Panc1 (cell line): ENCODE results near the gene SMTNL1. TPM values are rescaled to one million over a fixed set of nuclear protein-coding genes. Genes with fewer than 3 reads are reported as not detected.

Experiments
- ATAC-seq: fragments of 200-7000 bp; cut with Tn5 transposase; 2 replicates; pipeline ENCODE4 v1.9.1; 2020; ENCODE audit warnings: mild to moderate bottlenecking, moderate library complexity
- BruUV-seq: library from RNA; stranded (reverse); fragments of 400-500 nt; replicated peaks from 2 replicates; lab custom pipeline; 2021; lab: Mats Ljungman, UMichigan
- CTCF ChIA-PET: fragments of 300-600 bp; sonication (Branson Sonifier 250); formaldehyde crosslinking; loops from one replicate; lab custom pipeline; 2022; ENCODE audit warnings: antibody characterized with exemption; lab: Charles Lee
- POLR2A ChIA-PET: fragments of 300-600 bp; sonication (Branson Sonifier 250); formaldehyde crosslinking; loops from one replicate; lab custom pipeline; 2022; ENCODE audit warnings: antibody characterized with exemption; lab: Charles Lee
- DNase-seq: peaks from one replicate; pipeline ENCODE4 v3.0.0-alpha.2; 2010; ENCODE audit warnings: low read depth, low spot score
- H3K27ac ChIP-seq: 2 replicates; pipeline ENCODE4 v1.5.1; 2011; ENCODE audit warnings: mild to moderate bottlenecking, low read length, inconsistent platforms
- H3K27me3 ChIP-seq: fragments of 200-500 bp; sonication (Bioruptor generic); 2 replicates; pipeline ENCODE4 v1.6.0; 2014; ENCODE audit warnings: low read length, inconsistent platforms; ENCODE audit not compliant: control insufficient read depth, insufficient read depth
- H3K36me3 ChIP-seq: fragments of 200-500 bp; sonication (Bioruptor generic); 2 replicates; pipeline ENCODE4 v1.5.1; 2014; ENCODE audit warnings: inconsistent platforms, mild to moderate bottlenecking, low read length, moderate library complexity; ENCODE audit not compliant: control insufficient read depth, insufficient read depth
- H3K4me1 ChIP-seq: 2 replicates; pipeline ENCODE4 v1.5.1; 2011; ENCODE audit warnings: inconsistent platforms, mild to moderate bottlenecking, low read length, moderate library complexity; ENCODE audit not compliant: control insufficient read depth, insufficient read depth
- H3K4me3 ChIP-seq, 2 experiments: 2 replicates each; pipeline ENCODE4 v1.5.1; 2011 to 2012; ENCODE audit warnings: low read depth in 2 of 2, low read length in 2 of 2, mild to moderate bottlenecking in 2 of 2, inconsistent platforms in 1 of 2, moderate library complexity in 1 of 2
- H3K9me3 ChIP-seq: fragments of 200-500 bp; sonication (Bioruptor generic); 2 replicates; pipeline ENCODE4 v1.5.1; 2014; ENCODE audit warnings: low read depth, mild to moderate bottlenecking, inconsistent platforms, low read length, moderate library complexity; ENCODE audit not compliant: control insufficient read depth, insufficient read depth
- POLR2AphosphoS5 ChIP-seq: IDR thresholded peaks from 2 replicates; pipeline ENCODE4 v1.6.1; 2012; ENCODE audit warnings: mild to moderate bottlenecking, low read depth, low read length, moderate library complexity
- TCF7L2 ChIP-seq: IDR thresholded peaks from 2 replicates; pipeline ENCODE4 v1.6.1; 2011; ENCODE audit warnings: mild to moderate bottlenecking, low read depth, low read length, inconsistent platforms
- in situ Hi-C: cut with HindIII; loops from 2 replicates; pipeline ENCODE4 v1.10.0; 2016; ENCODE audit warnings: low sequenced_read_pairs, low pct_unique_long_range_greater_than_20kb
- intact Hi-C: fragments of 100-400 bp; cut with micrococcal nuclease; formaldehyde crosslinking; loops from one replicate; pipeline ENCODE4 v1.10.0; 2022; ENCODE audit not compliant: unreplicated experiment
- total RNA-seq: library from RNA; stranded (reverse); gene quantifications from one replicate; pipeline ENCODE4 v1.2.1, GENCODE V29; 2021; ENCODE audit not compliant: unreplicated experiment
- TF ChIP-seq, protein P1 (sequence below), 2 experiments: IDR thresholded peaks; 2 replicates each; pipeline ENCODE4 v1.6.1; 2011 to 2012; ENCODE audit warnings: low read depth in 2 of 2, control low read depth in 1 of 2, low read length in 1 of 2, mild to moderate bottlenecking in 1 of 2, moderate library complexity in 1 of 2; ENCODE audit not compliant: insufficient read depth in 1 of 2
- TF ChIP-seq, protein P2 (sequence below): fragments of 450-650 bp; IDR thresholded peaks from 2 replicates; pipeline ENCODE4 v1.5.1; 2017; ENCODE audit warnings: mild to moderate bottlenecking

Gene SMTNL1
- total RNA-seq, 1 experiment from 2014 or later: not detected

DNA sequence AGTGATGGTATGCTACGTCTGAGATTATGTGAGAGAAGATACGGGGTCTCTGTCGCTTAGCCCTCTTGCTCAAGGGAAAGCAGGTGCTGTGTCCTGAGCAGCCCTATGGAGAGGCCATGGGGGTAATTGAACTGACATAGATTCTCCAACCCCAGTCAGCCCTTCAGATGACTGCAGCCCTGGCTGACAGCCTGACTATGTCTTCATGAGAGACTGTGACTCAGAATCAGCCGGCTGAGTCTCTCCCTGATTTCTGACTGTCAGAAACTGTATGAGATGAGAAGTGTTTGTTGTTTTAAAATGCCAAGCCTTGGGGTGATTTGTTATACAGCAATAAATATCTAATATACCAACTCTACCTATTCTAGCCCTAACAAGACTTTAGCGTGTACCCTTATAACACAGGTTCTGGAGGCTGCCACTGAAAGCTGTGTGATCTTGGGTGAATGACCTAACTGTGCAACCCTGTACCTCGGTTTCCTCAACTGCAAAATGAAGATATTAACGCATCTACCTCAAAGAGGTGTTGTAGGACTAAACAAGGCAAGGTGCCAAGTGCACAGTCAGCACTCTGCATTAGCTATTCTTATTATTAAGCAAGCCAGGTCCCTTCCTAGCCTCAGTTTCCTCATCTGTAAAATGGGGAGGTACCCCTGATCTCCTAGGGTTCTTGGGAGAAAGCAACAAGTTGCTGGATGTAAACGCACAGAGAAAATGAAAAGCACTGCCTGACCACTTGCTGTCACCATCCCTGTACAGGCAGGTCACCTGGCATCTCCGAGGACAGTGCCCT is 46.7 kb upstream of the SMTNL1 start:
- in situ Hi-C loops: no loop called here
- intact Hi-C loops: loop anchor here (5.0 kb wide), 1 partner anchor 37 kb away; no protein-coding TSS in a partner anchor
- Histone ChIP-seq H3K9me3 (no peaks in the 10 kb centered on the region), H3K4me1 (no peaks in the 10 kb centered on the region), H3K4me3 (no peak overlapping the region), H3K36me3 (no peaks in the 10 kb centered on the region), H3K27me3 (no peaks in the 10 kb centered on the region), H3K27ac (no peak overlapping the region)
- ChIA-PET CTCF (interaction anchor here (0.6 kb wide), 1 partner anchor 70 kb away, joined by 3 read pairs; no protein-coding TSS in a partner anchor), POLR2A (no interaction called here)
- DNase-seq (no peak), ATAC-seq (no peak)
- BruUV-seq: no TSS peak
- no peak for TF ChIP-seq TCF7L2
- TF ChIP-seq POLR2AphosphoS5: no peak
- TF ChIP-seq, protein P1, sequence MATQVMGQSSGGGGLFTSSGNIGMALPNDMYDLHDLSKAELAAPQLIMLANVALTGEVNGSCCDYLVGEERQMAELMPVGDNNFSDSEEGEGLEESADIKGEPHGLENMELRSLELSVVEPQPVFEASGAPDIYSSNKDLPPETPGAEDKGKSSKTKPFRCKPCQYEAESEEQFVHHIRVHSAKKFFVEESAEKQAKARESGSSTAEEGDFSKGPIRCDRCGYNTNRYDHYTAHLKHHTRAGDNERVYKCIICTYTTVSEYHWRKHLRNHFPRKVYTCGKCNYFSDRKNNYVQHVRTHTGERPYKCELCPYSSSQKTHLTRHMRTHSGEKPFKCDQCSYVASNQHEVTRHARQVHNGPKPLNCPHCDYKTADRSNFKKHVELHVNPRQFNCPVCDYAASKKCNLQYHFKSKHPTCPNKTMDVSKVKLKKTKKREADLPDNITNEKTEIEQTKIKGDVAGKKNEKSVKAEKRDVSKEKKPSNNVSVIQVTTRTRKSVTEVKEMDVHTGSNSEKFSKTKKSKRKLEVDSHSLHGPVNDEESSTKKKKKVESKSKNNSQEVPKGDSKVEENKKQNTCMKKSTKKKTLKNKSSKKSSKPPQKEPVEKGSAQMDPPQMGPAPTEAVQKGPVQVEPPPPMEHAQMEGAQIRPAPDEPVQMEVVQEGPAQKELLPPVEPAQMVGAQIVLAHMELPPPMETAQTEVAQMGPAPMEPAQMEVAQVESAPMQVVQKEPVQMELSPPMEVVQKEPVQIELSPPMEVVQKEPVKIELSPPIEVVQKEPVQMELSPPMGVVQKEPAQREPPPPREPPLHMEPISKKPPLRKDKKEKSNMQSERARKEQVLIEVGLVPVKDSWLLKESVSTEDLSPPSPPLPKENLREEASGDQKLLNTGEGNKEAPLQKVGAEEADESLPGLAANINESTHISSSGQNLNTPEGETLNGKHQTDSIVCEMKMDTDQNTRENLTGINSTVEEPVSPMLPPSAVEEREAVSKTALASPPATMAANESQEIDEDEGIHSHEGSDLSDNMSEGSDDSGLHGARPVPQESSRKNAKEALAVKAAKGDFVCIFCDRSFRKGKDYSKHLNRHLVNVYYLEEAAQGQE (IDR thresholded peaks at IDR 0.05; ENCODE audit: insufficient read depth in 1 of 2, low read depth in 2 of 2, low read length in 1 of 2): no peak

DNA sequence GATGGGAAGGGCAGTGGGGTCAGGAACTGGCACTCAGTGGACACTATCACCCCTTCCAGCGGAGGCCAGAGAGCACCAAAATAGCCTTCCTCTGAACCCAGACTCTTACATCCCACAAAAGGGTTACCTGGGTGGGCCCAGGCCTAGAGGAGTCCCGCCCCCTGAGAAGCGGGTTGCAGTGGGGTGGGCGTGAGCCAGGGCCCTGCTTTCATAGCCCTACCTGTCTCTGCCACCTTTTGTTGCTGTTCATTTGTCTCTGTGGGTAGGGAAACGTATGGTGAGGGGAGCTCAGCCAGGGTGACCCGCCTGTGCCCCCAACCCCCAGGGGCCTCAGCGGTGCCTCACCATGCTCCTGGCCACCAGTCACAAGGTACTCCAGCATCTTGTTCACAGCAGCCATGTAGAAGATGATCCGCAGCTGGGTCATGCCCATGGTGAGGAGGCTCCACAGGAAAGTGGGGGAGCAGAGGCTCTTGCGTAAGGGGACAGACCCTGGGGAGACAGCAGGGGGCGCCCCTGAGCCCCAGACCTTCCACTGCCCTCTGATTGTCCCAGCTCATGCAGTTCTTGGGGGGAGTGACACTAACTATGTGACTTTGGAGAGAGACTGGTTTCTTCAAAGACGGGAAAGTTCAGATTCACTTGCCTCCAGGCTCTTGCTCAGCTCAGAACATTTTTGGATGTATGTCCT is 45.9 kb upstream of the SMTNL1 start:
- in situ Hi-C loops: no loop called here
- CTCF ChIA-PET: interaction anchor here (0.6 to 1.0 kb wide), 6 partner anchors 21 to 193 kb away, joined by 3 to 4 read pairs (median 3); partner anchors contain the start of gene SLC43A1

More for the DNA sequence above, 45.9 kb upstream of the SMTNL1 start:
- Histone ChIP-seq H3K27me3 (no peaks in the 10 kb centered on the region), H3K36me3 (no peaks in the 10 kb centered on the region), H3K4me3 (no peak overlapping the region), H3K27ac (no peak overlapping the region), H3K4me1 (no peaks in the 10 kb centered on the region), H3K9me3 (no peaks in the 10 kb centered on the region)
- TF ChIP-seq, protein P2, sequence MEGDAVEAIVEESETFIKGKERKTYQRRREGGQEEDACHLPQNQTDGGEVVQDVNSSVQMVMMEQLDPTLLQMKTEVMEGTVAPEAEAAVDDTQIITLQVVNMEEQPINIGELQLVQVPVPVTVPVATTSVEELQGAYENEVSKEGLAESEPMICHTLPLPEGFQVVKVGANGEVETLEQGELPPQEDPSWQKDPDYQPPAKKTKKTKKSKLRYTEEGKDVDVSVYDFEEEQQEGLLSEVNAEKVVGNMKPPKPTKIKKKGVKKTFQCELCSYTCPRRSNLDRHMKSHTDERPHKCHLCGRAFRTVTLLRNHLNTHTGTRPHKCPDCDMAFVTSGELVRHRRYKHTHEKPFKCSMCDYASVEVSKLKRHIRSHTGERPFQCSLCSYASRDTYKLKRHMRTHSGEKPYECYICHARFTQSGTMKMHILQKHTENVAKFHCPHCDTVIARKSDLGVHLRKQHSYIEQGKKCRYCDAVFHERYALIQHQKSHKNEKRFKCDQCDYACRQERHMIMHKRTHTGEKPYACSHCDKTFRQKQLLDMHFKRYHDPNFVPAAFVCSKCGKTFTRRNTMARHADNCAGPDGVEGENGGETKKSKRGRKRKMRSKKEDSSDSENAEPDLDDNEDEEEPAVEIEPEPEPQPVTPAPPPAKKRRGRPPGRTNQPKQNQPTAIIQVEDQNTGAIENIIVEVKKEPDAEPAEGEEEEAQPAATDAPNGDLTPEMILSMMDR: peak; percentile 83
- TF ChIP-seq, protein P1 (IDR thresholded peaks at IDR 0.05; ENCODE audit: insufficient read depth in 1 of 2, low read depth in 2 of 2, low read length in 1 of 2): no peak
- DNase-seq (no peak), ATAC-seq (peak; percentile 59; the same call in 1 of the 2 replicates)
- POLR2A ChIA-PET: no interaction called here
- no TSS peak for BruUV-seq
- intact Hi-C loops: loop anchor here (5.0 kb wide), 1 partner anchor 36 kb away; no protein-coding TSS in a partner anchor
